NCI-H128 (cell line): Measurements from ENCODE around the gene HERPUD1.
"Not testable (repeated sequence)": the region's sequence is repeated elsewhere in the genome, so short reads cannot be mapped to it uniquely, and the experiment has no call there.

Experiments used
- DNase-seq: peaks from one replicate; lab custom pipeline; 2025; ENCODE audit not compliant: unreplicated experiment; lab: John Stamatoyannopoulos, UW

HERPUD1 gene

DNA sequence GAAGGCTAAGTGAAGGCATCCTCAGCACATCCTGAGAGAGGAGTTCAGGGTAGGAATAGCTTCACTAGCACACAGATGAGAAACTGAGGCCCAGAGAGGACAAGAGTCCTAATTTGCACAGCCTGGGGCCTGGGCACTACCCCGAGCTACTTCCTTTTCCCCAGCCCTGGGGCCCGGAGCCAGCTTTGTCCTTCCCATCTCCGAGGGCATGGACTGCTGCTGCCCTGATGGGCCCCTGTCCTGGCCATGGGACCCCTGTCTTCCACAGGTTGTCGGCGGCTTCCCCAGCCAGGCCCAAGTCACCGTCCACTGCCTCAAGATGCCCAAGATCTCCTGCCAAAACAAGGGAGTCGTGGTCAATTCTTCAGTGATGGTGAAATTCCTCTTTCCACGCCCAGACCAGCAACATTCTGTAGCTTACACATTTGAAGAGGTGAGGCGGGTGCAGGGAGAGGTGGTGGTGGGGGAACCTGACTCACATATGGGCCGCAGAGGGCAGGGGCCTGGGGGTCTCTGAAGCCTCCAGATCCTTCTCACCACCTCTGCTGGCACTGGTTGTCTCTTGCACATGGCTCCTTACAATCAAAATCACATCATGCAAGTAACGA is 46.0 kb downstream of the HERPUD1 start:
- no peak for DNase-seq

DNA sequence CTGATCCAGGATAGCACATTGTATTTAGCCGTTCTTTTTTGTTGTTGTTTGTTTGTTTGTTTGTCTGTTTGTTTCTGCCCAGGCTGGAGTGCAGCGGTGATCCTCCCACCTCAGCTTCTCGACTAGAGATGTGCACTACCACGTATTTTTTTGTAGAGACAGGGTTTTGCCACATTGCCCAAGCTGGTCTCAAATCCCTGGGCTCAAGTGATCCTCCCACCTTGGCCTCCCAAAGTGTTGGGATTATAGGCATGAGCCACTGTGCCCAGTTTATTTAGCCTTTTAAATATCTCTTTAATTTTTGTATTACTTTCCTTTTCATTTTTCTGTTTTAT is 48.2 kb downstream of the HERPUD1 start:
- DNase-seq = no peak

DNA sequence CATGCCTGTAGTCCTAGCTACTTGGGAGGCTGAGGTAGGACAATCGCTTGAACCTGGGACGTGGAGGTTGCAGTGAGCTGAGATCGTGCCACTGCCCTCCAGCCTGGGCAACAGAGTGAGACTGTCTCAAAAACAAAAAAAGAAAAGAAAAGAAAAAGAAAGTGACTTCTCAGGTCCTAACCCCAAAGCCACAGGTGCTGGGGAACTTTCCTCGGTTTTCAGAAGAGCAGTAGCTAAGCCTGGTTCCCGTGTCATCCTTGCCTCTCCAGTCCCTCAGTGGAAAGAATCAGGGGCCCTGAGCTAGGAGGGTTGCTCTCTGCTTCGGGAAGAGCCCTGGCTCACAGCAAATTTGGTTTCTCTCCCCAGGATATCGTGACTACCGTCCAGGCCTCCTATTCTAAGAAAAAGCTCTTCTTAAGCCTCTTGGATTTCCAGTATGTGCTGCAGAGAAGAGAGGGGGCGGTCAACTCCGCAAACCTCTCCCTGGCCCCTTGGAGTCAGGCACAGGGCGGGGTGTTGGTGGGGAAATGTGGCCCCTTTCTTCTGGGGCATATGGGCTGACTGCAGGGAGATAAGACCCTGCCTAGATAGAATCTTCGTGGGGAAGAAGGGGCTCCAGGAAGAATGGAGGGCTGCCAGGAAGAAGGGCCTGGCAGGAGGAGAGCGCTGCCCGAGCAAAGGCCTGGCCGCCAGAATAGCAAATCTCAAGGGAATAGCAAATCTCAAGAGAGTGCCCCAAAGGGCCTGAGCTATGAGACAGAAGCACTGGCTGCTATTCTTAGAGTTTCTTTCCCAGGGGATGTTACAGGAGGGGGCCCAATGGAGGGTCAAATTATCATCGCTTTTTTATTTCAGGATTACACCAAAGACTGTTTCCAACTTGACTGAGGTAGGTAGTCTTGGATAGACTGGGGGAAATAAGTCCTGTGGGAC is 49.1 kb downstream of the HERPUD1 start:
- DNase-seq = no peak

DNA sequence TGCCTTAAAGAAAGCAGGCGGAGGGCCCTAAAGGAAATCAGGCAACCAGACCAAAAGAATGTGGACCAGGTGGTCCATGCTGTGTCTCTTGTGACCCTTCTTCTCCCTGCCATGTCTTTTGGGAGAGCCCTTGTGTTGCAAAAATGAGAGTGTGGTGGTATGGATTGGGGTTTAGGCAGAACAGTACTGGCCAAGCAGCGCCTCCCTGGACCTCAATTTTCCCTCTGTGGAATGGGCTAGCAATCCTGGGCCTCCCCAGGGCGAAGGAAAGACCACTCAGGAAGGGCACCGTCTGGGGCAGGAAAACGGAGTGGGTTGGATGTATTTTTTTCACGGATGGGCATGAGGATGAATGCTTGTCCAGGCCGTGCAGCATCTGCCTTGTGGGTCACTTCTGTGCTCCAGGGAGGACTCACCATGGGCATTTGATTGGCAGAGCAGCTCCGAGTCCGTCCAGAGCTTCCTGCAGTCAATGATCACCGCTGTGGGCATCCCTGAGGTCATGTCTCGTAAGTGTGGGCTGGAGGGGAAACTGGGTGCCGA is 49.9 kb downstream of the HERPUD1 start:
- no peak for DNase-seq

DNA sequence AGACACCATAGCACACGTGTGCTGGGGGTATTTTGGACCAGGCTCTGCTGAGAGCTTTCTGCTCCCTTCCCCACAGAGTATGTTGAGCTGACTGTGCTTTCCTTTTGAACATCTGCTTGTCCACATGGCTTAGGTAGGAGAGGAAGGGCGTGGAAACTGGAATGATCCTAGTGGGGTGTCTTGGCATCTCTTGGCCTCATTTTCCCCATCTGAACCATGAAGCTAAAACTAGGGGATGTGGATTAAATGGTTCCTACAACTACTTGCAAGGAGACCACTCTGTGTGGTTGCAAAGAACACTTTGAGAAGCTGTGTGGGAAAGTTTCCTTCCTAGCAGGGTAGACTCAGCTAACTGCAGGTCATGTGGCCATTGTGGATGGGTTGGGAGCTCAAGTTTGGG is 50.8 kb downstream of the HERPUD1 start:
- DNase-seq = no peak

DNA sequence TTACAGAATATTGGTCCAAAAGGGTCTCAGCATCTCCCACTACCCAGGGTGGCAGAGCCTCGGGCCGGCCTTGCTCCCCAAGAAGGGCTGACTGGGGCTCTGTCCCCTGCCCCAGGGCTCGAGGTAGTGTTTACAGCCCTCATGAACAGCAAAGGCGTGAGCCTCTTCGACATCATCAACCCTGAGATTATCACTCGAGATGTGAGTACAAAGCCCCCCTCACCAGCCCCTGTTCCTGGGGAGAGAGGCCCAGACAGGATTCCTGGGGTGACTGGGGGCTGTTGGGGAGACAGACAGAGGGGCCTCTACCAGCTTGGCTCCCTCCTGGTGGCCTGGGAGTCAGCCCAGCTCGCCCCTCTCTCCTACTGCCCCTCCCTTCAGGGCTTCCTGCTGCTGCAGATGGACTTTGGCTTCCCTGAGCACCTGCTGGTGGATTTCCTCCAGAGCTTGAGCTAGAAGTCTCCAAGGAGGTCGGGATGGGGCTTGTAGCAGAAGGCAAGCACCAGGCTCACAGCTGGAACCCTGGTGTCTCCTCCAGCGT is 51.3 kb downstream of the HERPUD1 start:
- DNase-seq = no peak

DNA sequence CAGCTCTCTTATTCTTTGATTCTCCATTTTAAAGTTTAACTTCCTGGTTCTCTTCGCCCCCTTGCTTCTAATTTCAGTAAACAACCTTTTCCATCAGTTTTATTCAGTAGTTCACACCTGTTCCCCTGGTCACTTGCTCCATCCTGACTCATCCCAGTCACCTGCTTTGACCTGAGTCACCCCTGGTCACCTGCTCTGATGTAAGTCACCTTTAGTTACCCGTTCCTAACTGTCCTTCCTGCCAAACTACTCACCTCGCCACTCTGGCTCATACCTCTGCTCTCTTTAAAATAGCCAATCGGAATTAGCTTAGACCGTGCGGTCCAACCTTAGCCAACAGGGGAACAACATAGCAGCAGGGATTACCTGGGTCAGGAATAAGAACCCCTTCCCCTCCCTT is 52.7 kb downstream of the HERPUD1 start:
- DNase-seq = no peak

DNA sequence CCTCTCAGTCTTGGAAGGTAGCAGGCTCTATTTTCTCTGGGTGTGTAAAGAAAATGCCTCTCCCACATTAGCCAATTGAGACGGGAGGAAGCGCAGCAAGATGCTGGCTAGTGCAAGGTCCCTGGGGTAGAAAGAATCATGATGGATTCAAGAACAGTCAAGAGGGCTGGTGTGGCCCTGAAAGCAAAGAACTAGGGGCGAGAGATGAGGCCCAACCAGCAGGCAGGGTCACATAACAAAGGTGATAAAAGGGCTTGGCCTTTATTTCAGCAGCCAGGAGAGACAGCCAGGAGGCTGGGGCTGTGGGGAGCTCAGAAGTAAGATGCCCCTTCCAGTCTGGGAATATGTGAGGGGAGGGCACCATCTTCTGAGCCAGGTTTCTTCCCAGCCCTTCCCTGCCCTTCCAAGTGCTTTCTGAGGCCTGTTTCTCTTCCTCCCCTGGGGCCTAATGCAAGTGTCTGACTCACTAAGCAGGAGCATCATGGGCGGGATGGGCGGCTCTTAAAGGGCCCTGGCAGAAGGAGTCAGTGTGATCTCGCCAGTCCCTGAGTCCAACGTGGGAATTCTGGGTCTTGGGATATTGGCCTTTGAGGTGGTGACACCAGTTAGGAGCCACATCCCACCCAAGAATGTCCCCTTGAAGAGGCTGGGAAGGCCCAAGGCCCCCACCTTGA is 53.5 kb downstream of the HERPUD1 start:
- no peak for DNase-seq

DNA sequence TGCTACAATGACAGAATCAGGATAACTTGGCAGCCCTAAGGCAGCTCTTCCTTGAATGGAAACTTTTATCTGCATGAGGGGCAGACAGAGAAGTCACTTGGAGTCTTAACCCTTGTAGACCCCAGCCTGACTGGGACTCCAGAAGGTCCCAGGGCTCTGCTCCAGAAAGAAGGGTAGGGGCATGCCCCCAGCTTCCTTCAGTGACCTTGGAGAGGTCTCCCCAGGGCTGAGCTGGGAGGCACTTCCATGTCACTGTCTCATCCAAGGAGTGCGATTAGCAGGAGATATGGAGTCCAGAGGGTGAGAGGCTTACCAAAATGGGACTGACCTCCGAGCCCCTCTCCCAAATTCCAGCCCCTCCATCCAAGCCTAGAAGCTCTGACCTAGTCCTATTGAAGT is 54.0 kb downstream of the HERPUD1 start:
- DNase-seq = no peak

DNA sequence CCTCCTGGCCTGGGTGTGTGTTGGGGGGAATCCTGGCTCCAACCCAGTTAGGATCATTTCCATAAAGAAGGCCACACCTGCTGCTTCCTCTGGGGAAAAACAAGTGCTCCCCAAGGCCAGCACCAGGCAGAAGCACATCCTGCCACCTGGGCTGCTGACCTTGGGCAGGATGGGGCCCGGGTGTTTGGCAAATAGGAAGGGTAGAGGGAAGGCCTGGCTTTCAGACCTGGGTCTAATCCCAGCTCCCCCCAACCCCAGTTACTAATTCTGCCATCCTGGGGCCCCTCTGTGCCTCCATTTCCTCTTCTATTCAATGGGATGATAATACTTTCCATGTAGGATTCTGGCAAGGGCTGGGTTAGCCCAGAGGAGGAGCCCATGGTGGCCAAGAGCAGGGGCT is 54.4 kb downstream of the HERPUD1 start:
- DNase-seq = no peak

DNA sequence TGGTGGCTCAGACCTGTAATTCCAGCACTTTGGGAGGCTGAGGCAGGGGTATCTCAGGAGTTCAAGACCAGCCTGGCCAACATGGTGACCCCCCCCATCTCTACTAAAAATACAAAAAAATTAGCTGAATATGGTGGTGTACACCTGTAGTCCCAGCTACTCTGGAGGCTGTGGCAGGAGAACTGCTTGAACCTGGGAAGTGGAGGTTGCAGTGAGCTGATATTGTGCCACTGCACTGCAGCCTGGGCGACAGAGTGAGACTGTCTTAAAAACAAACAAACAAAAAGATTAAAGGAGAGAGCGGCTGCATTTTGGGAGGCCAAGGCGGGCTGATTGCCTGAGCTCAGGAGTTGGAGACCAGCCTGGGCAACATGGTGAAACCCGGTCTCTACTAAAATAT is 55.0 kb downstream of the HERPUD1 start:
- DNase-seq = not testable (repeated sequence)

DNA sequence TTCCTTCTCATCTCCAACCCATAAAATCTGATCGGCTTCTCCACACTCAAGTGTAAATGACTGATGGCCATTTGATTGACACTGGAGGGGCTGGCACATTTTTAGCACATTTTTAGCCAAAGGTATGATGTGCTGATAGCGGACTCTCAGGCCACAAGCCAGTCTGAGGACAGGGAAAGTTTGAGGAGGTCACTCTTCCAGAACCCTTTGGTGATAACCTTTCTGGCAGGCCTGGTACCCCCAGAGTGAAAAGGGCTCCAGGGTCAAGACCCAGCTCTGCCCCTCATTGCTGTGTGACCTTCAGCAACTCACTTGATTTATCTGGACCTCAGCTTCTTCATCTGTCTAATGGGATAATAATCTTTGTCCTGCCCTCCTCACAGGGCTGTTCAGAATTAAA is 55.8 kb downstream of the HERPUD1 start:
- DNase-seq = no peak

DNA sequence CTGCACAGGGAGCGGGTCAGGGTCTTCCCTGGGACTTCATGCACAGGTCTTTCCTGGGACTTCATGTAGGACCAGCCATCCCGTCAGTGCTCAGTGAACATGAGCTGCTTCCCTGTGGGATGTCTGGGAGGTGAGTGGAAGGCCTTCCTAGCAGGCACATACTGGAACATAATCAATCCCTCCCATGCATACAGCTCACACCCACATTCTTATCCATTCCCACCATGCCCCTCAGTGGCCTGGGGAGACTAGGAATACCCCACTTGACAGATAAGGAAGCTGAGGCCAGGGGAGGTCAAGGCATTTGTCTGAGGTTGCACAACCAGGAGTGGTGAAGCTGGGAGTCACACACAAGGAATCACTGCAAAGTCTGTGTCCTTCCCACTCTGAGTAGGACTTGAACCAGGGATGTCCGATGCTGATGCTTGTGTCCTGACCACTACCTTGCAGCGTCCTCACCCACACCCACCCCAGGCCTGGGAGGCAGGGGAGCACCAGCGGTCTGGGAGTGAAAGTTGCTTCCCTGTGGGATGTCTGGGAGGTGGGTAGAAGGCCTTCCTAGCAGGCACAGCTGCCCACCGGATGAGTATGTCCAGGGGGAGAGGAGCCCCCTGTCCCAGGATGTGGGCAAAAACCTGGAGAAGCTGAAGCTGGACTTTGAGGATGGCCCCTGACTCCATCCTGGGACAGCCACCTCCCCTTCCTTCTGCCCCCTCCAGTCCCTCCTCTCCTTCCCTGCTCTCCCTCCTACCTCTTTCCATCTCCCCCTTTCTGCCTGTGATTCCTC is 56.4 kb downstream of the HERPUD1 start:
- DNase-seq = no peak

DNA sequence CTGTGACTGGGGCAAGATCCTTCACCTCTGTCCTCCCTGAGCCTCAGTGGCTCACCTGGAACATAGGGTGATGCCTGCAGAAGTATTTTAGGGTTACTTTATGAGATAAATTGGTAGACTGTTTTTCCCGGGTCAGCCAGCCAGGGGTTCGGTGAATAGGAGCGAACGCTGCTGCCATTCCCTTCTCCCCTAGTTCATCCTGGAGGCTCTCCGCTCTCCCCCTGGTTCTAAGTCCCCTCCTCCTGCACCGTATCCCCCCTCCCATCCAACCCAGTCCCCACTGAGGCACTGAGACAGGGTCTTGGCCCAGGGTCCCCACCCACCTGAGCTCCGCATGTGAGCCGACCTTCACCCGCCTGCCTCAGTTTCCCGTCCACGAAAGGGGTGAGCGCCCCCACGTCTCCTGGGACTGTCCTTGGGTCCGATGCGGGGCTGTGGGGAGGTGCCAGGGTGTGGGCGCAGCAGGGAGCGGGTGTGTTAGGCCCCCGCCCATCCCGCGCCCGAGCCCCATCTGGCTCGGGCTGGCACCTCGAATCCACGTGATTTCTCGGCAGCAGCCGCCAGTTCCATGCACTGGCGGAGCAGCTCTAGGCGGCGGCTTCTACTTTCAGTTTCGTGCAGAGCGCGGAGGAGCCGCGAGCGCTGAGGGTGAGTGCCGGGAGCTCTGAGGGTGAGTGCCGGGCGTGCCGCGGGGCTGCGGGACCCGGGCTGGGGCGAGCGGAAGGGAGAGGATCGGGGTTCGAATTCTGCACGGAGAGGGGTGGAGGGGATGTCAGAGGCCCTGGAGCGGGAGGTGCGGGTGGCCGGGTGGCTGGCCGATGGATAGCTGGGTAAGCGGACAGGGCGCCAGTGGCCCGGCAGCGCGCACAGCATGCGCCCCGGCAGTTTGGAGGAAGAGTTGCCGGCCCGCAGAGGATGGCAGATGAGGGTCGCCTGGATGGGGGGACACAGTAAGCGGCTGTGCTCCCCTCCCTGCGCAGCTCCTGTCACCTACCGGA is 57.3 kb downstream of the HERPUD1 start, which contains the start of gene NLRC5:
Gene NLRC5 (plus strand): TSS at position 610 of the 998 bp plus-strand sequence. CDS start 31,156 bp downstream, outside the sequence.
- DNase-seq = peak; percentile 37

DNA sequence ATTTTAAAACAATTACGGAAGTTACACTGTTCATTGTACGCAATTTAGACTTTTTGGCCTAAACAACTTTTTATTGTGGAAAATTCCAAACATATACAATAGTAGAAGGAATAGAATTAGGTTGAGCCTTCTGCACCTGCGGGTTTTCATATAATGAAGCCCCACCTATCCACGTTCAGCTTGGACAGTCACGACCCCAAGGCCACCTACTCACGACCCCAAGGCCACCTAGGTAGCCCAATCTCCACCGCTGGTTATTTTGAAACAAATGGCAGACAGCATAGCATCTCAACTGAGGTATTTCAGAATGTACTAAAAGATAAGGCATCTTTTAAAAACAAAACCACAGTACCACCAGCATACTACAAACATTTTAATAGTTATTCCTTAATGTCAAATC is 58.0 kb downstream of the HERPUD1 start:
- DNase-seq = no peak

DNA sequence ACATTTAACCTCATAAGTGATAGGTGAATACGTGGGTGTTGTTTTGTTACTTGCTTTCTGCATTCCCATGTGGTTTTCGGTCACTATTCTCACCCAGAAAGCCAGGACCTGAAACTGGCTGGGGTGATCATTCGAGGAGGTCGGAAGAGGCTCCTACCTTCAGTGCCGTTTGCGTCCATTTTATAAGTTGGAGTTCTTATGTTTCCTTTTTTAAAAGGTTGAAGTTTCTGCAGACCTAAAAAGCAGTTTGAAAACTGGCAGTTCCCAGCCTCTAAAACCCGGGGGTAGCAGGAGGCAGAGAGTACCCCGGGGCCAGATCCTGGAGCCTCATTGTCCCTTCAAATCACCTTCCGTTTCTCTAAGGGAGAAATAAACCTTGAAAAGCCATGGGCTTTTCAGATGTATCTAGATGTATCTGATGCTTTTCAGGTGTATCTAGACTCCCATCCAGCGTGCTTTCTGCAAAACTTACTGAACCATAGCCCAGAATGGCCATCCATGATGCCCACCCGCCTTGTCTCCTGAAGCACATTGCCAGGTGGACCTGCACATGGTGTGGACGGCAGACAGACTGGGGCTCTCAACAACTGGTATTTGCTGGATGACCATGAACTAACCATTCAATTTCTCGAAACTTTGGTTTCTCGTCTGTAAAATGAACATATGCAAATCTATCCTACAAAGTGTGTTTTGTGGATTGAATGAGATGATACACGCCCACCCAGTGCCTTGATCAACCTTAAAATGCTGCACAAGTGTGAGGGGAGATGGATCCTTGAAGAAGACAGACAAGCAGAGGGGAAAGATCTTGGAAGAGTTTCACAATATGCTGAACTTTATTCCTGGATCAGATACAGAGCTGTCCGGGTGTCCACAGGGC is 58.7 kb downstream of the HERPUD1 start:
- DNase-seq = no peak

DNA sequence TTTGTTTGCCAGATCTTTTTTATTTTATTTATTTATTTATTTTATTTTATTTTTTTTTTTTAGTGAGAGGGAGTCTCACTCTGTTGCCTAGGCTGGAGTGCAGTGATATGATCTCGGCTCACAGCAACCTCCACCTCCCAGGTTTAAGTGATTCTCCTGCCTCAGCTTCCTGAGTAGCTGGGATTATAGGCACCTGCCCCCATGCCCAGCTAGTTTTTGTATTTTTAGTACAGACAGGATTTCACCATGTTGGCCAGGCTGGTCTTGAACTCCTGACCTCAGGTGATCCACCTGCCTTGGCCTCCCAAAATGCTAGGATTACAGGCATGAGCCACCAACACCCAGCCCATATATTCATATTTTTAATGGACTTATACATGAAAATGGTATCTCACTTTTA is 60.5 kb downstream of the HERPUD1 start:
- not testable (repeated sequence) for DNase-seq

DNA sequence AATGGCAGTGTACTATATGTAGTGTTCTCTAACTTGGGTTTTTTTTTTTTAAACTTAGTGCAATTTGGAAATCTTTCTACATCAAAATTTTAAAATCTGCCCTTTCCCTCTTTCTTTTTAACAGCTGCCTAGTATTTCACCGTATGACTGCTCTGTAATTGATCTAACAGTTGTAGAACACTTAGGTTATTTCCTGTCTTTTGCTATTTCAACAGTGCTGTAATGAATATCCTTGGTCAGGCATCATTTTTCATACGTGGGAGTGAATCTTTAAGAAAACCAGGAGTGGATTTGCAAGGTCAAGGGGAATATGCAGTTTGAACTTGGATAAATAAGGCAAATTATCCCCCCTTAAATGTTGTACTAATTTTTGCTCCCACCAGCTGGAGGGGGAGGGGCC is 61.3 kb downstream of the HERPUD1 start:
- DNase-seq = no peak
